HUES6 (cell line): Measurements from ENCODE around the gene GJD2.

ENCODE experiments used
- H3K27ac ChIP-seq: 2 replicates; pipeline ENCODE4 v1.7.0; 2013; ENCODE audit warnings: low read depth, mild to moderate bottlenecking, low read length, inconsistent platforms
- H3K27me3 ChIP-seq: 2 replicates; pipeline ENCODE4 v1.6.1; 2013; ENCODE audit warnings: low read length; ENCODE audit not compliant: control insufficient read depth, insufficient read depth
- H3K36me3 ChIP-seq: 2 replicates; pipeline ENCODE4 v1.6.1; 2013; ENCODE audit warnings: low read length; ENCODE audit not compliant: control insufficient read depth, insufficient read depth
- H3K4me1 ChIP-seq: 2 replicates; pipeline ENCODE4 v1.6.1; 2013; ENCODE audit warnings: low read length; ENCODE audit not compliant: control insufficient read depth, insufficient read depth
- H3K4me3 ChIP-seq: 2 replicates; pipeline ENCODE4 v1.5.1; 2013; ENCODE audit warnings: low read depth, low read length
- H3K9ac ChIP-seq: one replicate; pipeline ENCODE4 v1.6.1; 2013; ENCODE audit warnings: mild to moderate bottlenecking, low read length
- H3K9me3 ChIP-seq: 2 replicates; pipeline ENCODE4 v1.6.1; 2013; ENCODE audit warnings: low read depth, low read length; ENCODE audit not compliant: control insufficient read depth, insufficient read depth

GJD2 gene

DNA sequence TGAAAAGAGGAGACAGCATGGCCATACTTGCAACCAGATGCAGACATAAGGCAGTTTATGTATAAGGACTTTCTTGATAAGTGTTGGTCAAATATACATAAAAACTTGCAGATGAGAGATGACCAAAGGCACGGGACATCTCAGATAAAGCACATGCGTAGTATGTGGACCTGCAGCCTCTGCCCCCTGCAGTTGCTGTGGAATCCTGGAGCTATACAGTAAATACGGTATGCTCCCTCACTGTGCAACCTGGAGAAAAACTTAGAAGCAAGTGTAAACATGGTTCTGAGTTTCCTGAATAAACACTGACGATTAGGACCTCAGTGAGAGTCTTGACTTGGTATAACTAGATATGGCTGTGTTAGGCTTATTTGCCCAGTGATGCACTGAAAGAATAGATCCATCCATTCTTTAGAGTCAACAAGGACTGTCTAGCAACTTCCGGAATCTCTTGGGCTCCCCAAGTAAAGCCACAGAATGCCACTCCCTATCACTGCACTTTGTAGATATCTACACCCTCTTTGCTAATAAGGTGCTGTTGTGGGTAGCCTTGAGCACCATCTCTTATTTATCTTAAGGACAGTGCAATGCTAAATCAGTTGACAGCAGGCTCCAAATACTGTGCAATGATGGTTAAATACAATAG is 40.2 kb downstream of the GJD2 start:
- Histone ChIP-seq H3K36me3 (no peaks in the 10 kb centered on the region), H3K9ac (no peak overlapping the region), H3K9me3 (no peaks in the 10 kb centered on the region), H3K4me1 (no peaks in the 10 kb centered on the region), H3K27ac (no peak overlapping the region), H3K4me3 (no peak overlapping the region), H3K27me3 (no peaks in the 10 kb centered on the region)

DNA sequence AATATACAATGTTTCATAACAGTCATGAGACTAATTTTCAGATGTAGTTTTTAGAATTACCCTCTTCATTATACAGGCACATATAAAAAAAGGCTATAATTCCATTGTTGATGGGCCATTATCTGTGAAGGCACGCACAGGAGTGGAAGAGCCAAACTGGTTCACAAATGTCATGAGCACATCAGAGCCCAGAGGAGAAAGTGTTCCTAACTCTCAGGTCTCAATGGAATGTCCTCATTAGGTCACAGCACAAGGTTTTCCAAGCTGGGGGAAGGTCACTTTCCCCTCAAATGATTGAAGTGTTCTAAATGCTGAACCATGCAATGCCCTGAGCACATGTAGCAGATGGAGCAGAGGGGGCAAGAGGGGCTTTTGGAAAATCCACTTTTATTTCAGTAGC is 41.2 kb downstream of the GJD2 start:
- H3K27me3 ChIP-seq: no peaks in the 10 kb centered on the region
- no peak overlapping the region for H3K9ac ChIP-seq
- H3K4me3 ChIP-seq: no peak overlapping the region
- no peaks in the 10 kb centered on the region for H3K9me3 ChIP-seq
- no peaks in the 10 kb centered on the region for H3K4me1 ChIP-seq
- no peak overlapping the region for H3K27ac ChIP-seq
- H3K36me3 ChIP-seq: no peaks in the 10 kb centered on the region

DNA sequence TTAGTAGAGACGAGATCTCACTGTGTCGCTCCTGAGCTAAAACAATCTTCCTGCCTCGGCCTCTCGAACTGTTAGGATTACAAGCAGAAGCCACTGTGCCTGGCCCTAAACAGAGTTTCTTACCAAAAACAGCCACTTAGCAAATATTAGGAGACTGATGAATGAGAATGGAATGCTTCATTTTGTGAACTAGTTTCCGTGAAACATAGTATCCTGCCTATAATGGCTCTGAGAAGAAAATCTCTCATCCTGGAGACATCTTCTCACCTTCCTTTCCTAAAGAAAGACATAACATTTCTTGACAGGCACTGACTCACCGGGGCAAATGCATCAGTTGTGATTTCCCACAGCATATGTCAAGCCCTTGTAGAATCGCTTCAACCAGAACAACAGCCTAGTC is 44.9 kb downstream of the GJD2 start:
- H3K9ac ChIP-seq: no peak overlapping the region
- H3K27me3 ChIP-seq: no peaks in the 10 kb centered on the region
- H3K27ac ChIP-seq: no peak overlapping the region
- no peaks in the 10 kb centered on the region for H3K9me3 ChIP-seq
- no peak overlapping the region for H3K4me3 ChIP-seq
- 0 out of 2 replicates have a peak, but pooled peaks cover 2% of the 10 kb centered on the region for H3K4me1 ChIP-seq
- no peaks in the 10 kb centered on the region for H3K36me3 ChIP-seq

DNA sequence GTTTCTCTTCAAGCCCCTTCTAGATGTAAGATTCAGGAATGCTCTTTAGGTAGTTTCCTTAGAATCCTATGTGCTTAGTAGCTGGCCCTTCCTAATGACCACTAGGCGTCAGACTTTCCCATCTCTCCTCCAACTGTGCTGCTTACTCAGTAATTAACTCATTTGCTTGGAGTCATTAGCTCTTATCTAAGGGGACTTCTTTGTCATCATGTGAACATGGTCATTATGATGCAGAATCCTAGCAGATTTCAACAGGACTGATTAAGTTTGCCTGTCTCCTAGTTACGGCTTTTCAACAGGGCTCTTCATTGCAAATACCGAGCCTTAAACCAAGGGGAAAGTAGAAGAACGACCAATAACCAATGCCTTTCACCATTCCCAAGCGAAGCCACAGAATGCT is 46.4 kb downstream of the GJD2 start:
- H3K36me3 ChIP-seq: no peaks in the 10 kb centered on the region
- H3K27ac ChIP-seq: no peak overlapping the region
- H3K4me3 ChIP-seq: no peak overlapping the region
- no peak overlapping the region for H3K9ac ChIP-seq
- no peaks in the 10 kb centered on the region for H3K27me3 ChIP-seq
- H3K9me3 ChIP-seq: no peaks in the 10 kb centered on the region
- 0 out of 2 replicates have a peak, but pooled peaks cover 2% of the 10 kb centered on the region for H3K4me1 ChIP-seq

DNA sequence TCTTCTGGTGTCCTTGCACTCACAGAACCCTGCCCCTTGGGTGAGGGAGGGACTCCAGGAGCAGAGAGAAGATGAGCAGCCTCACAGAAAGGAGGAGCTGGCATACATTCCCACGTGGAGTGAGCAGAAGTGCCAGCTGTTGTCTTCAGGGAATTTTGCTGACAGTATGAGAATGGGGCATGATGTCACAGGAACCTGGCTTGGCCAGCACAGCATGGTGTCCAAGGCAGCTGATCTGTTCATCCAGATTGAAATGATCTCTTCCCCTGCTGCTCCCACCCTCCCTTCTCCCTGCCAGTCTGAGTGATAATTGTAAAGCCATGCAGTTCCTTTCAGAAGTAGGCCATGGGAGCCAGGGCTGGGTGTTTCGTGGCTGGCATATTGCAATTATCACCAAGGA is 53.3 kb downstream of the GJD2 start:
- Histone ChIP-seq H3K27ac (no peak overlapping the region), H3K9ac (no peak overlapping the region), H3K27me3 (no peaks in the 10 kb centered on the region), H3K4me1 (peaks cover 10% of the 10 kb centered on the region), H3K4me3 (no peak overlapping the region), H3K36me3 (no peaks in the 10 kb centered on the region), H3K9me3 (no peaks in the 10 kb centered on the region)
